Measurements from ENCODE around the gene PI3. TPM values are rescaled to one million over a fixed set of nuclear protein-coding genes. Genes with fewer than 3 reads are reported as not detected.

Gene PI3
- total and polyA plus RNA-seq, 4 donors = 28.0 to 416 (median 67.6) TPM

DNA sequence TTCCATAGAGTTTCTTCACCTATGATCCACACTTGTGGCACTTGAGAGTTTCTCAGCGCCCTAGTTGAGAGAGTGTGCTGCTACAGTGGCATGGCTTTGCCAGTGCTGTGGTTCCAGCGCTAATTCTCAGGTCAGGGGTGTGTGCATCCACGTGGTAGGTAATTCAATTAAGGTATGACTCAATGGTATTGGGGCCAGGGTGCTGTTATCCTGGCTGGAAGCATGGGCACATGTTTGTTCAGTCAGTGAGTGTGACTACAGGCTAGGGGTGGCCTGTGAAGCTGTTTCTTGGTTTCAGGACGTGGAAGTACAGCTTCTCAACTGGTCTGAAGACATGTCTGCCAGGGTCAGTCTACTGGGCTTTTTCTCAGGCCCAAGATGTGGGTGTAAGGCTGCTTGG lies 43.4 kb downstream of the PI3 start:
- Histone ChIP-seq H3K9ac (ENCODE audit: insufficient read depth in 1 of 2, low read length in 2 of 2) (no peak overlapping the region), H3K4me1 (ENCODE audit: control insufficient read depth in 5 of 5, insufficient read depth in 5 of 5, low read length in 5 of 5) (peaks cover 0 to 2% (median 0%) of the 10 kb centered on the region in 5 donors), H3K36me3 (ENCODE audit: control insufficient read depth in 4 of 4, insufficient read depth in 4 of 4, low read length in 4 of 4) (no peaks in the 10 kb centered on the region), H3K27ac (ENCODE audit: low read depth in 1 of 2, low read length in 1 of 2) (no peak overlapping the region), H3K27me3 (ENCODE audit: control insufficient read depth in 3 of 3, insufficient read depth in 3 of 3, low read length in 2 of 3) (peaks cover 0 to 10% (median 0%) of the 10 kb centered on the region in 3 donors), H3K9me3 (ENCODE audit: control insufficient read depth in 4 of 4, insufficient read depth in 3 of 4, low read length in 3 of 4) (no peaks in the 10 kb centered on the region), H3K4me3 (no peak overlapping the region)
- TF ChIP-seq, protein P1, sequence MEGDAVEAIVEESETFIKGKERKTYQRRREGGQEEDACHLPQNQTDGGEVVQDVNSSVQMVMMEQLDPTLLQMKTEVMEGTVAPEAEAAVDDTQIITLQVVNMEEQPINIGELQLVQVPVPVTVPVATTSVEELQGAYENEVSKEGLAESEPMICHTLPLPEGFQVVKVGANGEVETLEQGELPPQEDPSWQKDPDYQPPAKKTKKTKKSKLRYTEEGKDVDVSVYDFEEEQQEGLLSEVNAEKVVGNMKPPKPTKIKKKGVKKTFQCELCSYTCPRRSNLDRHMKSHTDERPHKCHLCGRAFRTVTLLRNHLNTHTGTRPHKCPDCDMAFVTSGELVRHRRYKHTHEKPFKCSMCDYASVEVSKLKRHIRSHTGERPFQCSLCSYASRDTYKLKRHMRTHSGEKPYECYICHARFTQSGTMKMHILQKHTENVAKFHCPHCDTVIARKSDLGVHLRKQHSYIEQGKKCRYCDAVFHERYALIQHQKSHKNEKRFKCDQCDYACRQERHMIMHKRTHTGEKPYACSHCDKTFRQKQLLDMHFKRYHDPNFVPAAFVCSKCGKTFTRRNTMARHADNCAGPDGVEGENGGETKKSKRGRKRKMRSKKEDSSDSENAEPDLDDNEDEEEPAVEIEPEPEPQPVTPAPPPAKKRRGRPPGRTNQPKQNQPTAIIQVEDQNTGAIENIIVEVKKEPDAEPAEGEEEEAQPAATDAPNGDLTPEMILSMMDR (IDR thresholded peaks at IDR 0.05; ENCODE audit: control extremely low read depth, extremely low read depth) = no peak
- 81 to 86% methylated on average over 4 of the region's 4 CpGs for WGBS, 2 donors
- ATAC-seq (ENCODE audit: insufficient read depth, low FRiP score) (no peak), DNase-seq (no peak)

DNA sequence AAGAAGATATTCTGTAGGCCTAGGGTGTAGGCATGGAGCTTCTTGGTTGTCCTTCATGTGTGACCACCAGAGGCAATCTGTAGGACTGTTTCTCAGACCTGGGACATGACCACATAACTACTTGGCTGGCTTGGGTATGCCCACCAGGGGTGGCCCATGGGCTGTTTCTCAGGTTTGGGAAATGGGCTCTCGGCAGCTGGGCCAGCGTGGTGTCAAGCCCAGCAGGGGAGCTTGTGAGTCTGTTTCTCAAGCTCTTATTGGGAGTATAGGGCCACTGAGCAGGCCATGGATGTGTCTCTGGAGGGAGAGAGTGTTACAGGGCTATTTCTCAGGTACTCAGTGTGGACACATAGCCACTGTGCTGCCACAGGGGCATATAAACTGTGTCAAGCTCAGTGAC lies 43.9 kb downstream of the PI3 start:
- 91 to 98% methylated on average over 2 of the region's 2 CpGs for WGBS, 2 donors
- no peak overlapping the region for H3K4me3 ChIP-seq
- no peaks in the 10 kb centered on the region for H3K36me3 ChIP-seq (ENCODE audit: control insufficient read depth in 4 of 4, insufficient read depth in 4 of 4, low read length in 4 of 4)
- H3K27ac ChIP-seq (ENCODE audit: low read depth in 1 of 2, low read length in 1 of 2) = no peak overlapping the region
- no peak for ATAC-seq (ENCODE audit: insufficient read depth, low FRiP score)
- H3K27me3 ChIP-seq (ENCODE audit: control insufficient read depth in 3 of 3, insufficient read depth in 3 of 3, low read length in 2 of 3) = peaks cover 0 to 13% (median 0%) of the 10 kb centered on the region in 3 donors
- no peak for DNase-seq
- TF ChIP-seq, protein P1 (IDR thresholded peaks at IDR 0.05; ENCODE audit: control extremely low read depth, extremely low read depth) = no peak
- peaks cover 0 to 2% (median 0%) of the 10 kb centered on the region in 5 donors for H3K4me1 ChIP-seq (ENCODE audit: control insufficient read depth in 5 of 5, insufficient read depth in 5 of 5, low read length in 5 of 5)
- no peak overlapping the region for H3K9ac ChIP-seq (ENCODE audit: insufficient read depth in 1 of 2, low read length in 2 of 2)
- H3K9me3 ChIP-seq (ENCODE audit: control insufficient read depth in 4 of 4, insufficient read depth in 3 of 4, low read length in 3 of 4) = no peaks in the 10 kb centered on the region

- 94 to 97% methylated on average over 4 of the region's 4 CpGs for WGBS, 2 donors
- TF ChIP-seq, protein P1 (IDR thresholded peaks at IDR 0.05; ENCODE audit: control extremely low read depth, extremely low read depth) = no peak
- Histone ChIP-seq H3K9ac (ENCODE audit: insufficient read depth in 1 of 2, low read length in 2 of 2) (no peak within 1 kb of the TSS), H3K4me3 (no peak within 1 kb of the TSS), H3K4me1 (ENCODE audit: control insufficient read depth in 5 of 5, insufficient read depth in 5 of 5, low read length in 5 of 5) (peaks cover 0 to 2% (median 0%) of the 10 kb centered on the region in 5 donors), H3K27ac (ENCODE audit: low read depth in 1 of 2, low read length in 1 of 2) (no peak within 1 kb of the TSS), H3K9me3 (ENCODE audit: control insufficient read depth in 4 of 4, insufficient read depth in 3 of 4, low read length in 3 of 4) (no peaks in the 10 kb centered on the region), H3K36me3 (ENCODE audit: control insufficient read depth in 4 of 4, insufficient read depth in 4 of 4, low read length in 4 of 4) (no peaks in the 10 kb centered on the region), H3K27me3 (ENCODE audit: control insufficient read depth in 3 of 3, insufficient read depth in 3 of 3, low read length in 2 of 3) (peaks cover 0 to 16% (median 5%) of the 10 kb centered on the region in 3 donors)
- ATAC-seq (ENCODE audit: insufficient read depth, low FRiP score) = no peak
- DNase-seq = no peak
These were observed 46.4 kb downstream of the PI3 start, which contains the start of gene SEMG2 for GRCh38 chr20:45221076-45221475. TSS of gene SEMG2 (plus strand) at chr20:45221373. CDS start at chr20:45221390, 17 bp downstream.

- H3K27me3 ChIP-seq (ENCODE audit: control insufficient read depth in 3 of 3, insufficient read depth in 3 of 3, low read length in 2 of 3) = peaks cover 0 to 16% (median 5%) of the 10 kb centered on the region in 3 donors
- no peaks in the 10 kb centered on the region for H3K36me3 ChIP-seq (ENCODE audit: control insufficient read depth in 4 of 4, insufficient read depth in 4 of 4, low read length in 4 of 4)
- TF ChIP-seq, protein P1 (IDR thresholded peaks at IDR 0.05; ENCODE audit: control extremely low read depth, extremely low read depth) = no peak
- H3K4me1 ChIP-seq (ENCODE audit: control insufficient read depth in 5 of 5, insufficient read depth in 5 of 5, low read length in 5 of 5) = peaks cover 0 to 2% (median 0%) of the 10 kb centered on the region in 5 donors
- H3K9me3 ChIP-seq (ENCODE audit: control insufficient read depth in 4 of 4, insufficient read depth in 3 of 4, low read length in 3 of 4) = no peaks in the 10 kb centered on the region
- H3K9ac ChIP-seq (ENCODE audit: insufficient read depth in 1 of 2, low read length in 2 of 2) = no peak overlapping the region
- no peak overlapping the region for H3K4me3 ChIP-seq
- no peak overlapping the region for H3K27ac ChIP-seq (ENCODE audit: low read depth in 1 of 2, low read length in 1 of 2)
- no peak for ATAC-seq (ENCODE audit: insufficient read depth, low FRiP score)
- DNase-seq = no peak
These were observed 48.4 kb downstream of the PI3 start for GRCh38 chr20:45223136-45223535.
